Parathyroid adenoma (tissue), 2 donors: ENCODE data around the gene MATR3.

Experiments used
- H2AFZ ChIP-seq: fragments of 300-600 bp; sonication (generic); one replicate; pipeline ENCODE4 v1.7.0; 2017; ENCODE audit warnings: antibody characterized with exemption, mild to moderate bottlenecking
- H3K27ac ChIP-seq: fragments of 300-600 bp; sonication (generic); one replicate; pipeline ENCODE4 v1.7.0; 2017
- H3K27me3 ChIP-seq: fragments of 300-600 bp; sonication (generic); one replicate; pipeline ENCODE4 v1.7.0; 2017; ENCODE audit warnings: low read length; ENCODE audit not compliant: control insufficient read depth, insufficient read depth
- H3K36me3 ChIP-seq: fragments of 300-600 bp; sonication (generic); one replicate; pipeline ENCODE4 v1.7.0; 2017; ENCODE audit warnings: low read length; ENCODE audit not compliant: control insufficient read depth, insufficient read depth
- H3K4me1 ChIP-seq: fragments of 300-600 bp; sonication (generic); one replicate; pipeline ENCODE4 v1.7.0; 2017; ENCODE audit warnings: control low read depth
- H3K4me2 ChIP-seq: fragments of 300-600 bp; sonication (generic); one replicate; pipeline ENCODE4 v1.7.0; 2017; ENCODE audit warnings: low read length
- H3K4me3 ChIP-seq: fragments of 300-600 bp; sonication (generic); one replicate; pipeline ENCODE4 v1.7.0; 2017; ENCODE audit warnings: low read depth, low read length
- H3K79me2 ChIP-seq: fragments of 300-600 bp; sonication (generic); one replicate; pipeline ENCODE4 v1.7.0; 2017; ENCODE audit warnings: control low read depth
- H3K9ac ChIP-seq: fragments of 300-600 bp; sonication (generic); one replicate; pipeline ENCODE4 v1.7.0; 2017; ENCODE audit warnings: mild to moderate bottlenecking
- H3K9me3 ChIP-seq: fragments of 300-600 bp; sonication (generic); one replicate; pipeline ENCODE4 v1.7.0; 2017; ENCODE audit warnings: low read length; ENCODE audit not compliant: control insufficient read depth
- CTCF ChIP-seq: fragments of 300-600 bp; sonication (generic); IDR thresholded peaks from one replicate; pipeline ENCODE4 v1.7.0; 2017; ENCODE audit warnings: antibody characterized with exemption, mild to moderate bottlenecking
- donor health status: primary hyperparathyroidism.

MATR3 gene

GRCh38 chr5:139251281-139251687, 42.3 kb upstream of the MATR3 start:
- Histone ChIP-seq H3K9me3 (no peaks in the 10 kb centered on the region), H3K36me3 (no peaks in the 10 kb centered on the region), H2AFZ (no peak overlapping the region), H3K79me2 (no peaks in the 10 kb centered on the region), H3K27ac (no peak overlapping the region), H3K4me3 (no peak overlapping the region), H3K4me2 (no peak overlapping the region), H3K27me3 (no peaks in the 10 kb centered on the region), H3K4me1 (no peaks in the 10 kb centered on the region), H3K9ac (no peak overlapping the region)
- no peak for TF ChIP-seq CTCF

DNA sequence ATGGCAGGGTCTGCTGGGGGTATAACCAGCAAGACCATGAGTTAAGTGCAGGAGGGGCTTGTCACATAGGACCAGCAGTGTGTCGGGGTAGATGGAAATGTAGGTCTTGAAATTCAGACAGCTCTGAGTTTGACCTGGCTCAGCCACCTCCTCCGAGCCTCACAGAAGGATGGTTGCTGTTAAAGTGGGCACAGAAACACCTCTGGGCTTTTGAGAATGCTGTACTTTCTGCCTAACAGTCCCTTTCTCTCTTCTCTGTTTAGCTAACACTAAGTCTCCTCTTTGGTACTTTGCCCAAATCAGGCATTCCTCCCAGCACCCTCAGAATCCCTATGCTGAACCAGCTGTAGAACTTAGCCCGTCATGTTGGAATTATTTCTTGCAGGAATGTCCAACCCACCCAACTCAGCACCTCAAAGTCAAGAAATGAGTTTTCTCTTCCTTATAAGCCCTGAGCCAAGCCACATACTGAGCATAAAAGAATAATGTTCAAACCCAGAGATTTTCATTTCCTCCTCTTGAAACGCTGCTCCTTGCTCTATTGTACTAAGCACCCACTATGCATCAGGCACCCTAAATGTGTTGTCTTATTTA, 41.7 kb upstream of the MATR3 start:
- no peaks in the 10 kb centered on the region for H3K79me2 ChIP-seq
- no peak overlapping the region for H2AFZ ChIP-seq
- H3K4me1 ChIP-seq: no peaks in the 10 kb centered on the region
- H3K9me3 ChIP-seq: no peaks in the 10 kb centered on the region
- TF ChIP-seq CTCF: no peak
- H3K27ac ChIP-seq: no peak overlapping the region
- H3K9ac ChIP-seq: no peak overlapping the region
- H3K4me2 ChIP-seq: no peak overlapping the region
- H3K27me3 ChIP-seq: no peaks in the 10 kb centered on the region
- H3K4me3 ChIP-seq: no peak overlapping the region
- H3K36me3 ChIP-seq: no peaks in the 10 kb centered on the region

DNA sequence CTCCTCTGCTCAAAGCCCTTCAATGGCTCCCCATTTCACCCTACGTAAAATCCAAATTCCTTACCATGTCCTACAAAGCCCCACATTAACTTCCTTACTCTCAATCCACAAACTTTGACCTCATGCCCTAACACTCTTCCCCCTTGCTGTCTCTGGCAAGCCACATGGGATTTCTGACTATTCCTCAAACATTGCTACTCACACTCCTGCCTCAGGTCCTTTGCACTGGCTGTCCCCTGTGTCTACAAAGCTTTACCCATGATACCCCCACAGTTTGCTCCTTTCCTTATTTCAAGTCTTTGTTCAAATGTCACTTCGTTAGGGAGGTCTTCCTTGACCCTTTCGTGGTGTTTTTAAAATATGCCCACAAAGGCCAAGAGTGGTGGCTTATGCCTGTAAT, 40.4 kb upstream of the MATR3 start:
- no peaks in the 10 kb centered on the region for H3K27me3 ChIP-seq
- H3K9ac ChIP-seq: no peak overlapping the region
- H3K4me3 ChIP-seq: no peak overlapping the region
- no peak overlapping the region for H3K27ac ChIP-seq
- no peaks in the 10 kb centered on the region for H3K4me1 ChIP-seq
- no peaks in the 10 kb centered on the region for H3K79me2 ChIP-seq
- H3K36me3 ChIP-seq: no peaks in the 10 kb centered on the region
- H2AFZ ChIP-seq: no peak overlapping the region
- no peaks in the 10 kb centered on the region for H3K9me3 ChIP-seq
- no peak for TF ChIP-seq CTCF
- no peak overlapping the region for H3K4me2 ChIP-seq

DNA sequence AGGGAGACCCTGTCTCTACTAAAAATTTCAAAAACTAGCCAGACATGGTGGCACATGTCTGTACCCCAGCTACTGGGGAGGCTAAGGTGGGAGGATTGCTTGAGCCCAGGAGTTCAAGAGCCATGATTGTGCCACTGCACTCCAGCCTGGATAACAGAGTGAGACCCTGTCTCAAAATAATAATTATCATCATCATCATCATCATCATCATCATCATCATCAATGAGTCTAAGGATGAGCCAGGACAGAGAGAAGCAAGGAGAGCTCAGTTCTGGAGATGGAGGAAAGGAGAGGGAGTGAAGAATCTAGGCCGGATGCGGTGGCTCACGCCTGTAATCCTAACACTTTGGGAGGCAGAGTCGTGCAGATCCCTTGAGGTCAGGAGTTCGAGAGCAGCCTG, 36.7 kb upstream of the MATR3 start:
- H3K9me3 ChIP-seq: no peaks in the 10 kb centered on the region
- no peak for TF ChIP-seq CTCF
- H3K36me3 ChIP-seq: no peaks in the 10 kb centered on the region
- H3K27me3 ChIP-seq: no peaks in the 10 kb centered on the region
- no peak overlapping the region for H2AFZ ChIP-seq
- no peaks in the 10 kb centered on the region for H3K79me2 ChIP-seq
- no peak overlapping the region for H3K4me2 ChIP-seq
- H3K9ac ChIP-seq: no peak overlapping the region
- H3K4me3 ChIP-seq: no peak overlapping the region
- no peaks in the 10 kb centered on the region for H3K4me1 ChIP-seq
- H3K27ac ChIP-seq: no peak overlapping the region

GRCh38 chr5:139262059-139262741, 31.3 kb upstream of the MATR3 start:
- Histone ChIP-seq H3K9ac (no peak overlapping the region), H3K27ac (peak overlapping the region; percentile 17), H3K4me3 (no peak overlapping the region)

More at GRCh38 chr5:139262059-139262741, 31.3 kb upstream of the MATR3 start:
- H3K4me1 ChIP-seq: peaks cover 9% of the 10 kb centered on the region
- H3K9me3 ChIP-seq: no peaks in the 10 kb centered on the region
- no peak for TF ChIP-seq CTCF
- no peaks in the 10 kb centered on the region for H3K27me3 ChIP-seq
- peak overlapping the region; percentile 59 for H2AFZ ChIP-seq
- H3K36me3 ChIP-seq: no peaks in the 10 kb centered on the region
- no peak overlapping the region for H3K4me2 ChIP-seq
- no peaks in the 10 kb centered on the region for H3K79me2 ChIP-seq
